Activated effector memory CD4-positive, alpha-beta T cell treated with anti-CD3 and anti-CD28 coated beads, Interleukin-2, amount 50 U/mL, for 16 hours (primary cell): ENCODE results near the gene FLT4.
"Not testable (repeated sequence)": the region's sequence is repeated elsewhere in the genome, so short reads cannot be mapped to it uniquely, and the experiment has no call there.

ENCODE experiments used
- DNase-seq: peaks from one replicate; pipeline ENCODE4 v3.0.0-alpha.2; 2020

The FLT4 gene

DNA sequence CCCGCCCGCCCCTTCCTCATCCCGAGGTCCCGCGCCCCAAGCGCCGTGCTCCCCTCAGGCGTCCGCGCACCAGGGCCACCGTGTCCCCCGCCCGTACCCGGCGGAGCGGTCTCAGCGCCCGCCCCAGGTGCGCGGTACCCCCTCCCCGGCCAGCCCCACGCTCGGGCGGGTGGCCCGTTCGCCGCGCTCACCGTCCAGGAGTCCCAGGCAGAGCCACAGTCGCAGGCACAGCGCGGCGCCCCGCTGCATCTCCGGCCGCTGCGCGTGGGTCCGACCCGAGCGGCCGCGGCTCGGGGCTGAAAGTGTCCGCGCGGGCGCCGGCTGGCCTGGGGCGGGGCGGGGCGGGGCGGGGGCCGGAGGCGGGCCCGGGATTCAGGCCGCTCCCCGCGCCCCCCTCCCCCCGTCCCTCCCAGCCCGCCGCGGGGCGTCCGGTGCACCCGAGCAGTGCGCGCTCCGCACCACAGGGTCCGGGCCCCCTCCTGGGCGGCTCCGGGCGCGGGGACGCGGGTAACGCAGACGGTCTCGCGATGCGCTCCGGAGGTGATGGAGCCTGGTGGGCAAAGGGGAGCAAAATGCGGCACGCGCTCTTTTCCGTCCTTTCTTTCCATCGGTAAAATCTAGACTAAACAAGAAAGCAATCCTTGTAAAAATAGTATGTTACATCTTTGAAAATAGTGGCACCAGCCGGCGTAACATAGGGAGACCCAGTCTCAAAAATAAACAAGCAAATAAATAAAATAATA, at the start of gene FLT4:
FLT4 (minus strand) TSS at position 304 of the 743 bp plus-strand sequence; CDS start at position 249, 55 bp downstream.
- peak; percentile 56 for DNase-seq

GRCh38 chr5:180699042-180699441, 49.6 kb upstream of the FLT4 start:
- DNase-seq: no peak

DNA sequence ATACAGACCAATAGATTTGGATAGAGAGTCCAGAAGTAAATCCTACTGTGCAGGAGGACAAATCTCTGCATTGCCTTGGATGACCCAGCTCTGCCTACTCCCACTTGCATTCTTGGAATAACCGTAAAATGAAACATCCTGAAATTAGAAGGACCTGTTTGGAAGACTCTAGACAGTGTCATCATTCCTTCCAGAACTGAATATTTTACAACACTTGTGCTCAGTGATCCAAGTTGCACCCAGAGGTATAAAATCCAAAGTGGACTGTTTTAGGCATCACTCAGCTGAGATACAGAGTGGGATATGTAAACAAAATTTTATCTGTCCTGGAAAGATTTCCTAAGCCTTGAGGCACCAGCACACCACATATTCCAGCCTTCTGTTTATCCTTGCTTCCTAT, 46.7 kb upstream of the FLT4 start:
- DNase-seq: no peak

DNA sequence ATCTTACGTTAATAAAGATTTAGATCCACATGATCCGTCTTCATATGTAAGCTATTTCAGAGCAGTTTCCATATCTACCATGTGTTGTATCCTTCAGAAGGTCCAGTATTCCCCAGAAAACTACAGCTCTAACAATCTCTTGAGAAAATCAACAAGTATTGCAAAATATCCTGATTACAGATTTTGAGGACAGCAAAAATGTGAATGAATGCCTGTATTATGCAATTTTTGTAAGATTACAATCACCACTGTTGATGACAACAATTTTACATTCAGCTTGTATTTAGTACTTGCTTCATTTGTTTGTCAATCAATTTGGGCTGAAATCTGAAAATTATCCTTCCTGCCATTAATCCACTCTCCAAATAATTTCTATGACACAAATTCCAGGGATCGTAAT, 43.0 kb upstream of the FLT4 start:
- DNase-seq: no peak

GRCh38 chr5:180691046-180691445, 41.6 kb upstream of the FLT4 start:
- DNase-seq: no peak

GRCh38 chr5:180690562-180690961, 41.2 kb upstream of the FLT4 start:
- DNase-seq: no peak

DNA sequence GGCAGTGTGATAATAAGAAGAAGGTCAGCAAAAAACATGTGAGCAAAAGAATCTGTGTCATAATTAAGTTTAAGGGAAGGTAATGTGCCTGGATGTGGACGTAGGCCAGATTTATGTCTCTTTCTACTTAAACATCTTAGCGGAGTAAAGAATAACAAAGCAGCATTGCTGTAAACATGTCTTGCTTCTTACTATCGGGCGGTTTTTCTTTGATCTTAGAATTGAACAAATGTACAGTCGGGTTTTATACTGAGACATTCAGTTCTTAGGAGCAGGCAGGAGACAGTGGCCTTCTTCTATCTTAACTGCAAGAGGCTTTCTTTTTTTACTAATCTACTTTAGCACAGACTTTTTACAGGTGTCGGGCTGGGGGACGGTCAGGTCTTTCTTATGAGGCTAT, 40.4 kb upstream of the FLT4 start:
- DNase-seq: no peak

GRCh38 chr5:180689071-180689694, 39.8 kb upstream of the FLT4 start:
- no peak for DNase-seq

DNA sequence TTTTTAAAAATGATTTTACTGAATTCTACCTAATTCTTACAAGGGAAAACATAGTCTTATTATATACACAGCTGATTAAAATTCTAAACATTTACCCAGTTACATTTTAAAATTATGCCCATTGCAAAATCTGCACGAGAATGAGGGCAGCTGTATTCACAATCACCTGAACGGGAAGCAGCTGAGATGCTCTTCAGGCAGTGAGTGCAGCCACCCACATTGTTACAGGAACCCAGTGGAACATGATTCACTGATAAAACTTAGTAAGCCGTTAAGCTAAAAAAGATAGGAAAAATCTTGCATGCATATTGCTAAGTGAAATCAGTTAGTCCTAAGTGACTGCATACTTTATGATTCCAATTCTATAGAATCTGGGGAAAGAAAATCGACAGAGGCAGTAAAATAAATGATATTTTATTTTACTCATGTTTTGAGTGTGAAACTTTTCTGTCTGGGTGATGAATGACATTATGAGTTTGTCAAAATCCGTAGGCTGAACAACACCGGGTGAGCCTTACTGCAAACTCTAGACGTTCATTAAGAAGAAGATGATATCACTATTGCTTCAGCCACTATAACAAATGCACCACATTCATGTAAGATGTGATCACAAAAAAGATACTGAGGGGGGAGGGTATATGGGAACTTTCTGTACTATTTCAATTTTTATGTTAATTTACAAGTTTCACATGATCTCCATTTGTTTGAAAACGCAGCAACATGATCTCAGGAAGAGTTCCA, 39.1 kb upstream of the FLT4 start:
- no peak for DNase-seq

- DNase-seq: not testable (repeated sequence)
These were observed 37.4 kb upstream of the FLT4 start for GRCh38 chr5:180686799-180687198.

DNA sequence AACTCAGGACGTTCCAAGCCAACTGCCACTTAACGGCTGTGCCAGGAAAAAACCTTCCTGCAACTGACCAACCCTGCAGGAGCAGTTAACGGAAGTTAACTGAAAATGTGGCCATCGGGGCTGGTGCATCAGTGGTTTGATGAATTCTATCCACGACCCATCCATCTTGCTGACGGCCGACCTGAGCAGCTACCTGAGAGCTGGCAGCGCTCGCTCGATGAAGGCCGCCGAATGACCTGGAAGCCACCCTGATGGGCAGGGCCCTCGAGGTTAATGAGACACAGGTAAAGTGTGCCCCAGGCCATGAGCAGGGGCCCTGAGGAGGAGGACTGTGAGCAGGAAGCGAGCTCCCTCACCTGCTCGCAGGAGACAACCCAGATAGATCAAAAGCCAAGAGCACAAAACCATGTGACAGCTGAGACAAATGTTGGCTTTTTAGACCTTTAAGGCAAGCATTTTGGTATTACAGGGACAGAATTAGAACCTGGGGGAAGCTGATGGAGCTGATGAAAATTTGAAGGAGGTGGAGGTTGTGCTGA, 35.3 kb upstream of the FLT4 start:
- DNase-seq: no peak

DNA sequence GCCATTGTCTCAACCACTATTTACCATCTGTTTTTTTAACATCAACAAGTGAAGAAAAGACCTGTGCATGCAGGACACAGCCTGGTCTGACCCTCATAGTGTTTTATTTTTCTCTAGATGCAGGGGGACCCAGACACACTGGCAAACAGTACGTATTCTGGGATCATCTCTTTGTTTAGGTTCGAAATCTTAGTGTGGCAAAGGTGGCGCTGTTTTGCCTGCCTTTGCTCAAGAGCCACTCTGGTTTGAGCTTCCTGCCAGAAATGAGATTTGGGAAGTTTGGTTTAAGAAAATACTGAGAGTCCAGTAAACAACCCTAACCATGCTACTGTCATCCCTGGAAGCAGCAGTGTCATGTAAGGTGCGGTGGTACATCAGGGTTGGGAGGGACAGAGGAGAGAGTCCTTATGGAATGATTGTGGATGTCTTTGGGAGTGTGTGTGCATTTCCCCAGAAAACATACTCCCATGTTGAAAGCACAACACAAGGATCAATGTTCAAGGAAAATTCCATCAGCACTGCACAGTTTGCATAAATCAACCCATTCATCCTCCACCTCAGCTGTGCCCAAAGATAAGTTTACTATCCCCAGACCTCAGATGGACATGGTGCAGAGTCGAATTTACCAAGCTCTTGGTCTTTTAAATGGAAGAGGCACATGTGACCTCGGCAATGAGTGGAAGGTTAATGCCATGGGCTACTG, 34.0 kb upstream of the FLT4 start:
- no peak for DNase-seq

DNA sequence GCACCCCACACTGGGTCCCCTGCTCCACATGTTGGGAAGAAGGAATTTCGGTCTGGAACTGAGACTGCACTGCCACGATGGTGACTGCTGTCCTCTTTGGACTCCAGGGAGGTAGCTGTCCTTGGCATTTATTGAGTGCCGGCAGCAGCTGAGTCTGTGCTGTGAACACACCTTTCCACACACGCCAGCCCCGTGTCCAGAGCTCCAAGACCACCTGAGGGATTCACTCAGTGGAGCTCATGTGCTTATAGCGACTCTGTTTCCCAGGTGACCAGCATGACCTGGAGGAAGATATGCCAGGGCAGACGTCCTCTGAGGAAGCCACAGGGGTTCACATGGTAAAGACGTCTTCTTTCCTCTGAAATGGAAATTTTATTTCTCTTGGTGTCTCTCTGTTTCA, 33.2 kb upstream of the FLT4 start:
- DNase-seq: no peak

- not testable (repeated sequence) for DNase-seq
These were observed 32.6 kb upstream of the FLT4 start for GRCh38 chr5:180682008-180682407.

- DNase-seq: not testable (repeated sequence)
These were observed 28.9 kb upstream of the FLT4 start for GRCh38 chr5:180678319-180678718.

GRCh38 chr5:180675036-180675635, 25.7 kb upstream of the FLT4 start:
- no peak for DNase-seq

DNA sequence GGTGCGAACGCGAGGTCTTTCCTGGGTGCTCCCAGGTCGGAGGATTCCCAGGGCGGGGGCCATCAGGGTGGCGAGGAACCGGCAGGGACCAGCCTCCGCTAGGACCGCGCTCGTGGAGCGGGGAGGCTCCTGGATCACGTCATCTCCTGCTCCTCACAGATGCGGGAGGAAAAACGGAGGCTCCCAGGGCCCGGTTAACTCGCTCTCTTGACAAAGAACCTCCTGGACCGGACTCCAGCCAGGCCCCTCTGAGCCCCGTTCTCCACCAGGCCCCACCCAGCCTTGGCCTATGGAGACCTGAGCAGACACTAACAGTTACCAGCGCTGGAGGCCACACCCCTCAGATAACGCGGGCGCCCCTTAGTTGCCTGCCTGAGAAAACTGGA, 24.7 kb upstream of the FLT4 start:
- DNase-seq: not testable (repeated sequence)

DNA sequence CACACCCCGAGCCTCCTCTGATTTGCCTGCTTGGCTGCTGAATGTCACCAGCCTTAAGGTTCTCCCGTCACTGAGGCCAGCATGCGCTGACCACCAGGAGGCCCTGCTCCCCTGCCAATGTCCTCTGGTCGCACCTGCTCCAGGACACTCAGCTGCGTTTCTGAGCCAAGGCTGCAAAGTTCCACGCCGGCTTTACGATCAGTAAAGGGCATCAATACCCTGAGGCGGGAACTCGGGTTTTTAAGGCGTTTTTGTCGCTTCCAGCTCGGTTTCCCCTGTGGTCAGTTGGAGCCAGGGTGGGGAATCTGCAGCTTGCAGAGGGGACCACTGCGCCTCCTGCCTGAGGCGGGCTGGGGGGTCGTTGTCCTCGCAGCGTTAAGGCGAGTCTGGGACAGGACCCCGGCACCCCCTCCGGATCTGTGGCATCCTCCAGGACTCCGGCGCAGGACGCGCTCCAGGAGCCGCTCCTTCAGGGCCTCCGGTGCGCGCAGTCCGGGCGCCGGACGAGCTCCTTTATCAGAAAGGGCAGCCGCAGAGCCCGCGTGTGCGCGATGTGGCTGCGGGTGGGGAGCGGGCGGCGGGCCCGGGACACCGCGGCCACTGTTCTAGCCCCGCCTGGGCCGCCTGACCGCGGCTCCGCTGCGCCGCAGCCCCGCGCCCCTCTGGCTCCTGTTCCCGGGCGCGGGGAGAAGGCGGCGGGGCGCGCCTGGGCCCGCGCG, 24.1 kb upstream of the FLT4 start:
- DNase-seq: no peak

DNA sequence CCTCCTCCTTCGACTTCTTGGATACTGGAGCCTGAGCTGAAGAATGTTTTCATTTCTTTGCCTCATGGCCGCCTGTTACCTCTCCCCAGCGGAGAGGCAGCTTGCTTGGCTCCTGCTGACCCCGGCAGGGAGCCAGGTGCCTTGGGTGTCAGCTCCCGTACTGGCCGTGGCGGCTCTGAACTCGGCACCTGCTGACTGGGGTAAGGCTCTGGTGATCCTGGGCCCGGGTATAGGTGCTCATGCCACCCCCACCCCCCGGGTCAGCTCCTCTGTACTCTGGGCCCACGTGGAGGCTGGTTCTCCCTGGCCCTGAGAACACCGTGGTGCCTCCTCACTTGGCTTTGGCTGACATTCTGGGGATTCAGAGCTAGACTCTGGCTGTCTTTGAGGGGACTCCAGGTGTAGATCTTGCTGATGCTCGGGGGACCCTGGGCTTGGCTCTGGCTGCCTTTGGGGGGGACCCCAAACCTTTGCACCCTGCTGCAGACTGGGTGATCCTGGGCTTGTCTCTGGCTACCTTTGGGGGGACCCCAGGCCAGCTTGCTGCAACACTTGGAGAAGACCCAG, 22.6 kb upstream of the FLT4 start:
- not testable (repeated sequence) for DNase-seq

DNA sequence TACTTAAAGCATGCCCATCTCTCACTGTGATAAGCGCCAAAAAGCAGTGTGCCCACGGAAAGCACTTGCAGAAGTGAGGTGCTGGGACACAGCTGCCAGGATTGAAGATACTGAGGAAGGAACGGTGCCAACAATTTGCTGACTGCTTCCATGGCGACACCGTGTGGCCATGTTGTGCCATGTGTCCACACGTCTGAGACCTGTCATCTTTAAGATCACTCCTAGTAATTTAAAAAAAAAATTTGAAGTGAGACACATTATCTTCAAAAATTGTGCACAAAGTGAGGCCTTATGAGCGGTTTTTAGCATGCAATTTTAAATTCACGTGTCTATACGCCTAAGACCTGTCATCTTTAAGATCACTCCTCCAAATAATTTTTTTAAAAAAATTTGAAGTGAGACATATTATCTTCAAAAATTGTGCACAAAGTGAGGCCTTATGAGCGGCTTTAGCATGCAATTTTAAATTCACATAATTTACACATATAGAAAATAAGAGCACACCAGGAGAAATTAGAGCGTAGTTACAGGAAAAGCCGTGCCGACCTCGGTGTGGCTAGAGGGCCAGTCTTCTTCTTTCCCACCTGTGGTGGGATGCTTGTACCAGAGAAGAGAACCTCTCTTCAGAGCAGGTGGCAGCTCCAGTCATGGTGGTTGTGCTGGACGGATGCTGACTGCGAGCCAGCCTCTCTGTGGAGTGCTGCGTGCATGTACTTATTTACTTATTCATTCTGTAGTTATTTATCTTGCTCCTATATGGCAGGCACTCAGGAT, 21.4 kb upstream of the FLT4 start:
- peak; percentile 71 for DNase-seq

DNA sequence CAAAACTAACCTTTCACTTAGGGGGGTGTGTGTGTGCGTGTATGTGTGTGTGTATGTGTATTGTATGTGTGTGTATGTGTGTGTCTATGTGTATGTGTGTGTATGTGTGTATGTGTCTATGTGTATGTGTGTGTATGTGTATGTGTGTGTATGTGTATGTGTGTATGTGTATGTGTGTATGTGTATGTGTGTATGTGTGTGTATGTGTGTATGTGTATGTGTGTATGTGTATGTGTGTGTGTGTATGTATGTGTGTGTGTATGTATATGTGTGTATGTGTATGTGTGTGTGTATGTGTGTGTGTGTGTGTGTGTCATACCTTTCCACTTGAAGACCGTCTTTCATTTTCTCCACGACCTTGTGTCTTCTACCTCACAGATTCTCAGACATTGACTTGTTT, 20.8 kb upstream of the FLT4 start:
- no peak for DNase-seq
